HCT116 (cell line): ENCODE measurements around the gene GRK5. TPM values are rescaled to one million over a fixed set of nuclear protein-coding genes. Genes with fewer than 3 reads are reported as not detected.

ENCODE experiments used
- ATAC-seq: fragments of 200-7000 bp; cut with Tn5 transposase; 2 replicates; pipeline ENCODE4 v1.9.1; 2020; ENCODE audit warnings: mild to moderate bottlenecking, moderate library complexity
- BruUV-seq: library from RNA; stranded (reverse); fragments of 400-500 nt; replicated peaks from 2 replicates; lab custom pipeline; 2021; lab: Mats Ljungman, UMichigan
- CTCF ChIA-PET: fragments of 300-600 bp; sonication (Branson Sonifier 250); formaldehyde crosslinking; loops from one replicate; lab custom pipeline; 2021; ENCODE audit warnings: antibody characterized with exemption; lab: Charles Lee
- POLR2A ChIA-PET: fragments of 300-600, 350-600 bp; sonication (Branson Sonifier 250); formaldehyde crosslinking; loops from one replicate; lab custom pipeline; 2021; ENCODE audit warnings: antibody characterized with exemption; lab: Charles Lee
- RAD21 ChIA-PET, 2 experiments: fragments of 300-600 bp; sonication (Branson Sonifier 250); formaldehyde crosslinking; loops; one replicate each; lab custom pipeline; 2023; ENCODE audit warnings: low total read pairs in 2 of 2; ENCODE audit not compliant: uncharacterized antibody in 2 of 2, unreplicated experiment in 2 of 2, low non-redundant PET in 1 of 2; lab: Charles Lee
- DNase-seq: peaks from one replicate; pipeline ENCODE4 v3.0.0-alpha.2; 2010; ENCODE audit warnings: low read depth, low spot score
- H2AFZ ChIP-seq: fragments of 200-600 bp; shearing (Covaris generic), sonication (generic); 2 replicates; pipeline ENCODE4 v1.6.1; 2017; ENCODE audit warnings: low read depth, mixed run types, mixed read lengths, antibody characterized with exemption, low read length; ENCODE audit not compliant: poor library complexity, severe bottlenecking
- H3K27ac ChIP-seq: 2 replicates; pipeline ENCODE4 v1.5.1; 2012; ENCODE audit warnings: low read depth, low read length
- H3K27me3 ChIP-seq: fragments of 200-600 bp; sonication (generic); 2 replicates; pipeline ENCODE4 v1.6.1; 2016; ENCODE audit warnings: mixed run types, low read length, mixed read lengths; ENCODE audit not compliant: insufficient read depth
- H3K36me3 ChIP-seq, 2 experiments: fragments of 200-500 bp in 1 of 2; fragments of 200-600 bp in 1 of 2; sonication (Bioruptor generic) in 1 of 2; sonication (generic) in 1 of 2; 2 replicates each; pipeline versions ENCODE4 v1.5.1 to v1.6.1; 2014 to 2016; ENCODE audit warnings: low read length in 2 of 2, inconsistent platforms in 1 of 2, mixed read lengths in 1 of 2, mixed run types in 1 of 2; ENCODE audit not compliant: insufficient read depth in 2 of 2, control insufficient read depth in 1 of 2
- H3K4me1 ChIP-seq, 2 experiments: fragments of 200-600 bp in 1 of 2; sonication (generic) in 1 of 2; 2 replicates each; pipeline versions ENCODE4 v1.5.1 to v1.6.1; 2012 to 2017; ENCODE audit warnings: low read length in 2 of 2, inconsistent platforms in 1 of 2, mild to moderate bottlenecking in 1 of 2, mixed read lengths in 1 of 2, mixed run types in 1 of 2, moderate library complexity in 1 of 2; ENCODE audit not compliant: insufficient read depth in 2 of 2, control insufficient read depth in 1 of 2
- H3K4me2 ChIP-seq: fragments of 200-600 bp; sonication (generic); 2 replicates; pipeline ENCODE4 v1.6.1; 2017; ENCODE audit warnings: mixed run types, low read length, mixed read lengths
- H3K4me3 ChIP-seq, 2 experiments: fragments of 200-600 bp in 1 of 2; sonication (generic) in 1 of 2; replicated peaks in 1 of 2; 2 replicates each; pipeline ENCODE4 v1.5.1; 2011 to 2016; ENCODE audit warnings: low read length in 2 of 2, control low read depth in 1 of 2, low read depth in 1 of 2, mild to moderate bottlenecking in 1 of 2, mixed read lengths in 1 of 2, mixed run types in 1 of 2
- H3K79me2 ChIP-seq: fragments of 200-600 bp; sonication (generic); 2 replicates; pipeline ENCODE4 v1.6.1; 2017; ENCODE audit warnings: mild to moderate bottlenecking, mixed run types, low read length, moderate library complexity, mixed read lengths; ENCODE audit not compliant: insufficient read depth
- H3K9ac ChIP-seq: fragments of 200-600 bp; sonication (generic); 2 replicates; pipeline ENCODE4 v1.6.1; 2016; ENCODE audit warnings: low read length, mixed read lengths
- H3K9me2 ChIP-seq: fragments of 200-600 bp; sonication (generic), shearing (Covaris generic); 2 replicates; pipeline ENCODE4 v1.6.1; 2017; ENCODE audit warnings: mixed run types, mild to moderate bottlenecking, moderate library complexity; ENCODE audit not compliant: insufficient read depth
- H3K9me3 ChIP-seq, 2 experiments: fragments of 200-500 bp in 1 of 2; fragments of 200-600 bp in 1 of 2; sonication (Bioruptor generic) in 1 of 2; sonication (generic) in 1 of 2; 2 replicates each; pipeline ENCODE4 v1.6.1; 2014 to 2017; ENCODE audit warnings: low read length in 2 of 2, mixed read lengths in 2 of 2, inconsistent platforms in 1 of 2, low read depth in 1 of 2, mild to moderate bottlenecking in 1 of 2, mixed run types in 1 of 2, moderate library complexity in 1 of 2; ENCODE audit not compliant: control insufficient read depth in 1 of 2, insufficient read depth in 1 of 2
- H4K20me1 ChIP-seq: fragments of 200-600 bp; sonication (generic), shearing (Covaris generic); 2 replicates; pipeline ENCODE4 v1.6.1; 2017; ENCODE audit warnings: mixed run types, mild to moderate bottlenecking, moderate library complexity; ENCODE audit not compliant: insufficient read depth
- ATF3 ChIP-seq: IDR thresholded peaks from 2 replicates; pipeline ENCODE4 v1.6.1; 2012
- CEBPB ChIP-seq: IDR thresholded peaks from 2 replicates; pipeline ENCODE4 v1.6.1; 2012; ENCODE audit warnings: low read depth
- CTCF ChIP-seq, 3 experiments: fragments of 200-600 bp in 1 of 3; sonication (generic) in 1 of 3; IDR thresholded peaks in 2 of 3; conservative IDR thresholded peaks in 1 of 3; 2 replicates each; pipeline ENCODE4 v1.5.1; 2012 to 2017; ENCODE audit warnings: low read depth in 2 of 3, low read length in 2 of 3, antibody characterized with exemption in 1 of 3, borderline replicate concordance in 1 of 3, control low read depth in 1 of 3, mild to moderate bottlenecking in 1 of 3, mixed read lengths in 1 of 3, mixed run types in 1 of 3, moderate library complexity in 1 of 3; ENCODE audit not compliant: insufficient read depth in 1 of 3
- EGR1 ChIP-seq: IDR thresholded peaks from 2 replicates; pipeline ENCODE4 v1.6.1; 2012; ENCODE audit warnings: low read depth
- EZH2 ChIP-seq: fragments of 200-600 bp; sonication (generic); IDR thresholded peaks from 2 replicates; pipeline ENCODE4 v1.6.1; 2017; ENCODE audit warnings: antibody characterized with exemption, mixed run types
- FOSL1 ChIP-seq: IDR thresholded peaks from 2 replicates; pipeline ENCODE4 v1.6.1; 2012; ENCODE audit warnings: low read depth
- JUND ChIP-seq: IDR thresholded peaks from 2 replicates; pipeline ENCODE4 v1.6.1; 2012
- POLR2AphosphoS5 ChIP-seq: IDR thresholded peaks from 2 replicates; pipeline ENCODE4 v1.6.1; 2011; ENCODE audit warnings: mild to moderate bottlenecking, low read depth, low read length, moderate library complexity
- RAD21 ChIP-seq: IDR thresholded peaks from 2 replicates; pipeline ENCODE4 v1.6.1; 2012; ENCODE audit warnings: low read depth, mild to moderate bottlenecking
- REST ChIP-seq: IDR thresholded peaks from 2 replicates; pipeline ENCODE4 v1.6.1; 2012; ENCODE audit warnings: low read depth
- SP1 ChIP-seq: IDR thresholded peaks from 2 replicates; pipeline ENCODE4 v1.6.1; 2012; ENCODE audit warnings: low read depth
- SRF ChIP-seq: IDR thresholded peaks from 2 replicates; pipeline ENCODE4 v1.6.1; 2012; ENCODE audit warnings: low read depth
- TCF7L2 ChIP-seq: IDR thresholded peaks from 2 replicates; pipeline ENCODE4 v1.7.0; 2011; ENCODE audit warnings: borderline replicate concordance, inconsistent platforms; ENCODE audit not compliant: insufficient read depth, insufficient read length; ENCODE audit errors: extremely low read depth
- YY1 ChIP-seq: IDR thresholded peaks from 2 replicates; pipeline ENCODE4 v1.6.1; 2011; ENCODE audit warnings: low read length, low read depth, moderate library complexity, mild to moderate bottlenecking; ENCODE audit not compliant: insufficient replicate concordance; ENCODE audit errors: extremely low read depth
- ZBTB33 ChIP-seq: IDR thresholded peaks from 2 replicates; pipeline ENCODE4 v1.6.1; 2011; ENCODE audit warnings: mild to moderate bottlenecking, low read length, moderate library complexity; ENCODE audit not compliant: insufficient replicate concordance; ENCODE audit errors: extremely low read depth
- ZFX ChIP-seq: fragments of 450-650 bp; IDR thresholded peaks from 2 replicates; pipeline ENCODE4 v1.6.1; 2017
- ZNF274 ChIP-seq: fragments of 200-500 bp; sonication (Bioruptor generic); IDR thresholded peaks from 2 replicates; pipeline ENCODE4 v1.6.1; 2014; ENCODE audit warnings: mild to moderate bottlenecking, low read depth, low read length, inconsistent platforms
- intact Hi-C: fragments of 100-400 bp; cut with micrococcal nuclease; formaldehyde crosslinking; loops from 2 replicates; pipeline ENCODE4 v1.10.0; 2022
- total RNA-seq: library from RNA; stranded (reverse); gene quantifications from one replicate; pipeline ENCODE4 v1.2.1, GENCODE V29; 2021; ENCODE audit not compliant: unreplicated experiment

Gene GRK5
- total RNA-seq, 1 experiment from 2014 or later = 7.3 TPM

- no peak for TF ChIP-seq EGR1
- TF ChIP-seq FOSL1 = no peak
- TF ChIP-seq TCF7L2 = no peak
- TF ChIP-seq YY1 = no peak
- TF ChIP-seq CEBPB = no peak
- TF ChIP-seq ZNF274 = no peak
- no peak for TF ChIP-seq ATF3
These were observed 272.2 kb downstream of the GRK5 start (continued) for GRCh38 chr10:119479532-119479931.

- H3K9ac ChIP-seq = no peak overlapping the region
- peaks cover 23% of the 10 kb centered on the region; the same call in 1 of the 2 replicates for H3K27me3 ChIP-seq
- POLR2A ChIA-PET = no interaction called here
- H3K4me2 ChIP-seq = no peak overlapping the region
- no peak overlapping the region for H3K4me3 ChIP-seq
- no TSS peak for BruUV-seq
- no peaks in the 10 kb centered on the region for H4K20me1 ChIP-seq
- TF ChIP-seq JUND (no peak), ATF3 (no peak), ZFX (no peak), CTCF (IDR thresholded peaks at IDR 0.05 in 2 of 3, conservative IDR thresholded peaks at IDR 0.05 in 1 of 3; ENCODE audit: borderline replicate concordance in 1 of 3, insufficient read depth in 1 of 3, low read depth in 2 of 3, low read length in 2 of 3) (no peak), ZBTB33 (no peak), YY1 (no peak), RAD21 (no peak), SP1 (no peak), EZH2 (no peak), POLR2AphosphoS5 (no peak), REST (no peak), CEBPB (no peak), EGR1 (no peak), SRF (no peak), FOSL1 (no peak), ZNF274 (no peak)
- TF ChIP-seq, all 23 proteins: peak for 0
- no peak overlapping the region for H3K27ac ChIP-seq
- peaks cover 0 to 2% of the 10 kb centered on the region in 2 experiments; a peak in 2 of 4 replicates for H3K4me1 ChIP-seq
- intact Hi-C loops = no loop called here
- ATAC-seq (no peak), DNase-seq (no peak)
- no peak overlapping the region for H2AFZ ChIP-seq
- H3K36me3 ChIP-seq = no peaks in the 10 kb centered on the region
- no peaks in the 10 kb centered on the region for H3K9me3 ChIP-seq
- RAD21 ChIA-PET = no interaction called here
- no peaks in the 10 kb centered on the region for H3K79me2 ChIP-seq
- CTCF ChIA-PET = interaction anchor here (0.8 to 2.5 kb wide), 4 partner anchors 9 to 282 kb away, joined by 3 to 12 read pairs (median 4); no protein-coding TSS in a partner anchor
- H3K9me2 ChIP-seq = no peaks in the 10 kb centered on the region
These were observed 273.3 kb downstream of the GRK5 start for GRCh38 chr10:119480667-119481066.
